OCI-LY1 (cell line): ENCODE results near the gene DLK1.

Experiments
- CTCF ChIP-seq: fragments of 200-600 bp; sonication (generic), shearing (Covaris generic); IDR thresholded peaks from 2 replicates; pipeline ENCODE4 v1.5.1; 2017; ENCODE audit warnings: mild to moderate bottlenecking, antibody characterized with exemption, low read length, moderate library complexity, mixed read lengths
- EZH2 ChIP-seq: fragments of 200-600 bp; sonication (generic), shearing (Covaris generic); IDR thresholded peaks from 2 replicates; pipeline ENCODE4 v1.8.0; 2017; ENCODE audit warnings: borderline replicate concordance, mixed run types, mild to moderate bottlenecking, antibody characterized with exemption, low read length, moderate library complexity, mixed read lengths

DNA sequence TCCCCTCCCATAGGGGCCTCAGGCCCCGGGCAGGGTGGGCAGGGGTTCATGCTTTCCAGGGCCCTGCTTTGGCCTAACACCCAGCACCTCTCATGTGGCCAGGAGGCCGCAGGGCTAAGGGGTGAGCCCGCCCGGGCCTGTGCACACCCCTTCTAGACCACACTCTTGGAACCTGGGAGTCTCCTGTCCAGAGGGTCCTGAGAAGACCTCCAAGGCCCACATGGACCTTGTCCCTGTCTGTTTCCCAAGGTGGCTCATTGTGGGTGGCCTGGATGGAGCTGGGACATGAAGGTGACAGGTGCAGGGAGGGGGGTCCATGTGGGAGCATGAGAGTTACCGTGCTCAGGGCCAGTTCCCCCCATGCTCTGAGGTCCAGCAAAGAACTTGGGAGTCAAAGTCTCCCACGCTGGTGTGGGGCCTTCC is 11.6 kb downstream of the DLK1 start:
- no peak for TF ChIP-seq CTCF
- TF ChIP-seq EZH2 = no peak
